Measurements from ENCODE around the gene SMC3.
"Not testable (repeated sequence)": the region's sequence is repeated elsewhere in the genome, so short reads cannot be mapped to it uniquely, and the experiment has no call there.

The SMC3 gene

GRCh38 chr10:110567201-110568054 lies at the start of gene SMC3:
Gene SMC3 (plus strand): TSS chr10:110567695. CDS start chr10:110567817, 122 bp downstream.
- DNase-seq = peak; percentile 94

GRCh38 chr10:110522365-110522988 lies 45.0 kb upstream of the SMC3 start:
- peak; percentile 66 for DNase-seq

GRCh38 chr10:110523736-110524135 lies 43.8 kb upstream of the SMC3 start:
- DNase-seq = no peak

- DNase-seq = no peak
These were observed 43.2 kb upstream of the SMC3 start for GRCh38 chr10:110524179-110524858.

- no peak for DNase-seq
These were observed 42.6 kb upstream of the SMC3 start for GRCh38 chr10:110524859-110525232.

- peak; percentile 81 for DNase-seq
These were observed 41.9 kb upstream of the SMC3 start for GRCh38 chr10:110525349-110526260.

- DNase-seq = peak; percentile 68
These were observed 39.7 kb upstream of the SMC3 start for GRCh38 chr10:110527731-110528171.

GRCh38 chr10:110528224-110528996 lies 39.1 kb upstream of the SMC3 start:
- DNase-seq = no peak

- DNase-seq = peak; percentile 23
These were observed 38.4 kb upstream of the SMC3 start for GRCh38 chr10:110528997-110529524.

GRCh38 chr10:110529596-110530011 lies 37.9 kb upstream of the SMC3 start:
- no peak for DNase-seq

- DNase-seq = peak; percentile 72
These were observed 37.2 kb upstream of the SMC3 start for GRCh38 chr10:110530131-110530831.

GRCh38 chr10:110531687-110532086 lies 35.8 kb upstream of the SMC3 start:
- no peak for DNase-seq

GRCh38 chr10:110532628-110533027 lies 34.9 kb upstream of the SMC3 start:
- not testable (repeated sequence) for DNase-seq

GRCh38 chr10:110533149-110533548 lies 34.3 kb upstream of the SMC3 start:
- no peak for DNase-seq

GRCh38 chr10:110534571-110534970 lies 32.9 kb upstream of the SMC3 start:
- DNase-seq = no peak

GRCh38 chr10:110535958-110536891 lies 31.3 kb upstream of the SMC3 start:
- DNase-seq = peak; percentile 57

- DNase-seq = no peak
These were observed 28.4 kb upstream of the SMC3 start for GRCh38 chr10:110539091-110539490.

- DNase-seq = no peak
These were observed 27.5 kb upstream of the SMC3 start for GRCh38 chr10:110540031-110540430.

GRCh38 chr10:110544958-110545537 lies 22.4 kb upstream of the SMC3 start:
- DNase-seq = peak; percentile 38
